Muscle of leg (tissue), 11 donors: ENCODE measurements around the gene GALM. TPM values are rescaled to one million over a fixed set of nuclear protein-coding genes. Genes with fewer than 3 reads are reported as not detected.
"Not testable (repeated sequence)": the region's sequence is repeated elsewhere in the genome, so short reads cannot be mapped to it uniquely, and the experiment has no call there.

ENCODE experiments used
- DNase-seq: peaks from one replicate; pipeline ENCODE4 v3.0.0; 2013
- H3K27ac ChIP-seq: one replicate; pipeline ENCODE4 v1.5.1; 2013; ENCODE audit warnings: mild to moderate bottlenecking, low read length, control low read depth
- H3K27me3 ChIP-seq: one replicate; pipeline ENCODE4 v1.6.1; 2013; ENCODE audit warnings: low read length; ENCODE audit not compliant: control insufficient read depth, insufficient read depth
- H3K36me3 ChIP-seq: one replicate; pipeline ENCODE4 v1.6.1; 2013; ENCODE audit warnings: low read length; ENCODE audit not compliant: control insufficient read depth, insufficient read depth
- H3K4me1 ChIP-seq: one replicate; pipeline ENCODE4 v1.6.1; 2013; ENCODE audit warnings: low read length; ENCODE audit not compliant: control insufficient read depth, insufficient read depth
- H3K4me3 ChIP-seq: one replicate; pipeline ENCODE4 v1.5.1; 2013; ENCODE audit warnings: low read length, control low read depth
- H3K9me3 ChIP-seq: replicated peaks from 2 replicates; pipeline ENCODE4 v1.6.1; 2013; ENCODE audit warnings: low read depth, low read length; ENCODE audit not compliant: control insufficient read depth
- WGBS: methylation state at CpG from one replicate; pipeline ENCODE4 v1.1.5; 2013; ENCODE audit warnings: missing lambda C conversion rate; ENCODE audit not compliant: insufficient coverage; 5-methylcytosine and 5-hydroxymethylcytosine counted together
- polyA plus RNA-seq, 8 donors: library from polyadenylated mRNA; unstranded; fragments of 120-200 nt; gene quantifications; one replicate each; pipeline versions ENCODE4 v1.2.1 to v1.2.3, GENCODE V29; 2013; ENCODE audit warnings: inconsistent platforms in 1 of 8, low replicate concordance in 1 of 8; ENCODE audit not compliant: insufficient read length in 8 of 8, insufficient read depth in 1 of 8
- total RNA-seq: library from RNA; stranded (reverse); fragments of 120-200 nt; gene quantifications from one replicate; pipeline ENCODE4 v1.2.4, GENCODE V29; 2013

Gene GALM
- total and polyA plus RNA-seq, 9 donors, result 9.4 to 15.0 (median 12.5) TPM

- Histone ChIP-seq H3K27me3 (no peaks in the 10 kb centered on the region), H3K36me3 (no peaks in the 10 kb centered on the region), H3K4me1 (no peaks in the 10 kb centered on the region), H3K27ac (no peak overlapping the region), H3K4me3 (no peak overlapping the region), H3K9me3 (no peaks in the 10 kb centered on the region)
- DNase-seq, result no peak
- WGBS, result 96% methylated on average over 4 of the region's 8 CpGs
These were observed 31.4 kb downstream of the GALM start for GRCh38 chr2:38697116-38697840.

GRCh38 chr2:38698467-38699003, 32.6 kb downstream of the GALM start:
- Histone ChIP-seq H3K4me1 (no peaks in the 10 kb centered on the region), H3K9me3 (no peaks in the 10 kb centered on the region), H3K27me3 (no peaks in the 10 kb centered on the region), H3K36me3 (no peaks in the 10 kb centered on the region), H3K4me3 (no peak overlapping the region), H3K27ac (no peak overlapping the region)
- no peak for DNase-seq
- WGBS, result 90% methylated on average over 2 of the region's 5 CpGs

- H3K4me1 ChIP-seq, result no peaks in the 10 kb centered on the region
- no peak overlapping the region for H3K4me3 ChIP-seq
- H3K27me3 ChIP-seq, result no peaks in the 10 kb centered on the region
- H3K36me3 ChIP-seq, result no peaks in the 10 kb centered on the region
- H3K9me3 ChIP-seq, result no peaks in the 10 kb centered on the region
- no peak for DNase-seq
- no CpG with 5 or more reads among the region's 9 CpGs for WGBS
- no peak overlapping the region for H3K27ac ChIP-seq
These were observed 34.3 kb downstream of the GALM start for GRCh38 chr2:38700113-38700785.

- Histone ChIP-seq H3K27ac (no peak overlapping the region), H3K4me3 (no peak overlapping the region), H3K36me3 (no peaks in the 10 kb centered on the region), H3K4me1 (no peaks in the 10 kb centered on the region), H3K9me3 (no peaks in the 10 kb centered on the region), H3K27me3 (no peaks in the 10 kb centered on the region)
- no peak for DNase-seq
These were observed 35.1 kb downstream of the GALM start for GRCh38 chr2:38700881-38701458.

- WGBS, result 100% methylated on average over 2 of the region's 4 CpGs
- Histone ChIP-seq H3K27me3 (no peaks in the 10 kb centered on the region), H3K9me3 (no peaks in the 10 kb centered on the region), H3K4me3 (no peak overlapping the region), H3K36me3 (no peaks in the 10 kb centered on the region), H3K4me1 (no peaks in the 10 kb centered on the region), H3K27ac (no peak overlapping the region)
- no peak for DNase-seq
These were observed 35.6 kb downstream of the GALM start for GRCh38 chr2:38701542-38701941.

- no peak overlapping the region for H3K27ac ChIP-seq
- DNase-seq, result peak; percentile 51
These were observed 36.5 kb downstream of the GALM start for GRCh38 chr2:38702413-38702812.

GRCh38 chr2:38703336-38703735, 37.4 kb downstream of the GALM start:
- H3K4me1 ChIP-seq, H3K36me3 ChIP-seq, H3K27ac ChIP-seq, H3K27me3 ChIP-seq, H3K9me3 ChIP-seq, H3K4me3 ChIP-seq, DNase-seq: not testable (repeated sequence)
- WGBS, result 100% methylated on average over 3 of the region's 5 CpGs

More at GRCh38 chr2:38702413-38702812, 36.5 kb downstream of the GALM start:
- WGBS, result no CpG with 5 or more reads among the region's 1 CpG
- H3K4me1 ChIP-seq, result no peaks in the 10 kb centered on the region
- H3K36me3 ChIP-seq, result no peaks in the 10 kb centered on the region
- H3K27me3 ChIP-seq, result no peaks in the 10 kb centered on the region
- H3K9me3 ChIP-seq, result no peaks in the 10 kb centered on the region
- no peak overlapping the region for H3K4me3 ChIP-seq

- H3K27me3 ChIP-seq, result no peaks in the 10 kb centered on the region
- H3K27ac ChIP-seq, result no peak overlapping the region
- H3K9me3 ChIP-seq, result no peaks in the 10 kb centered on the region
- H3K4me3 ChIP-seq, result no peak overlapping the region
- no peaks in the 10 kb centered on the region for H3K36me3 ChIP-seq
- no peaks in the 10 kb centered on the region for H3K4me1 ChIP-seq
- DNase-seq, result peak; percentile 43
- no CpG with 5 or more reads among the region's 2 CpGs for WGBS
These were observed 38.8 kb downstream of the GALM start for GRCh38 chr2:38704664-38705063.

GRCh38 chr2:38706846-38707345, 41.0 kb downstream of the GALM start:
- H3K27ac ChIP-seq, result no peak overlapping the region
- no peak for DNase-seq
- 84% methylated on average over 3 of the region's 6 CpGs for WGBS
- H3K4me3 ChIP-seq, result no peak overlapping the region
- no peaks in the 10 kb centered on the region for H3K36me3 ChIP-seq
- no peaks in the 10 kb centered on the region for H3K9me3 ChIP-seq
- no peaks in the 10 kb centered on the region for H3K27me3 ChIP-seq
- no peaks in the 10 kb centered on the region for H3K4me1 ChIP-seq

GRCh38 chr2:38708491-38708890, 42.6 kb downstream of the GALM start:
- H3K4me1 ChIP-seq, H3K4me3 ChIP-seq, DNase-seq, H3K27ac ChIP-seq, H3K27me3 ChIP-seq, H3K36me3 ChIP-seq, H3K9me3 ChIP-seq: not testable (repeated sequence)
- WGBS, result 98% methylated on average over 9 of the region's 9 CpGs
